Measurements from ENCODE around the gene ATP8A1. TPM values are rescaled to one million over a fixed set of nuclear protein-coding genes. Genes with fewer than 3 reads are reported as not detected.
"Not testable (repeated sequence)": the region's sequence is repeated elsewhere in the genome, so short reads cannot be mapped to it uniquely, and the experiment has no call there.

Gene ATP8A1
- total RNA-seq, result 10 to 100 TPM; 21.3 to 34.7 (median 25.9) TPM

DNA sequence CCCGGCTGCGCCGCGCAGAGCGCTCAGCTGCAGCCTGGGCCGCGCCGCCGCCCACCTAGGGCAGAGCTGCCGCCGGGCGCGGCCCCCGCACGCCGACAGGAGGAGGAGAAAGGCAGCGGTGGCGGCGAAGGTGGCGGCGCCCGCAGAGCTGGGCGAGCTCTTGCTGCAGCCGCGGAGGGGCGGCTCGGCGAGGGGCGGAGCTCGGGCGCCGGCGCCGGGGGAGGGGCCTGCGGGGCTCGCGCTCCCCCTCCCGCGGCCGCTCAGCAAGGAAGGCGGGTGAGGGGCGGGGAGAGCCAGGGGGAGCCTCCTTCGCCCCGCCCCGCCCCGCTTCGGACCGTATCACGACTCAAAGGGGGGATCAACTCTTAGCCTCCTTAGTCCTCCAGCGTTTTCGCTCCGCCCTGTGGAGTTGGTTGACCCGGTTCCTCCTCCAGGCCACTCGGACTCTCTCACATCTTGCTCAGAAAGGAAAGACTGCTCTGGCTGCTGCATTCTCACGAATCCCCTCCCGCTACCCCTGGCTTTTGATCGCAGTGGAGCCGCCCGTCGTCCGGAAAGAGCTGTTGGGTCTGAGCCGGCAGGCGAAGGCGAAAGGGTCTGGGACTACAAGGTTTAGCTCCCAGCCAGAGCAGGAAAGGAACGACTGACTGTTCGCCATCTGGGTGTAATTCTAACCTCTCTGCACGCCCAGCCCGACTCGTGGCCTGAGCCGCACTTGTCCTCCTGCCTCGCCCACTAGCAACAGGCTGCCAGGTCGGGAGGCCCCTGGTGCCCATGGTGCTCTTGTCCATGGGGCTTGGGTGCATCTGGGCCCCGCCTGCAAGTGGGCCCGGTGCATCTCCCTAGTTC is at the start of gene ATP8A1:
TSS of gene ATP8A1 (minus strand) at position 162 of the 849 bp plus-strand sequence. CDS start 232 bp downstream, outside the sequence.
- DNase-seq, result peak; percentile 89 to 91
- Histone ChIP-seq H3K27ac (peak within 1 kb of the TSS; percentile 85 to 87), H3K4me3 (peak within 1 kb of the TSS; percentile 53 to 93), H3K36me3 (no peaks in the 10 kb centered on the region), H3K27me3 (no peaks in the 10 kb centered on the region), H3K9me3 (no peaks in the 10 kb centered on the region), H3K4me1 (no peaks in the 10 kb centered on the region)
- TF ChIP-seq POLR2A (IDR thresholded peaks at IDR 0.05), result peak; percentile 51 to 53
- TF ChIP-seq, protein P1, sequence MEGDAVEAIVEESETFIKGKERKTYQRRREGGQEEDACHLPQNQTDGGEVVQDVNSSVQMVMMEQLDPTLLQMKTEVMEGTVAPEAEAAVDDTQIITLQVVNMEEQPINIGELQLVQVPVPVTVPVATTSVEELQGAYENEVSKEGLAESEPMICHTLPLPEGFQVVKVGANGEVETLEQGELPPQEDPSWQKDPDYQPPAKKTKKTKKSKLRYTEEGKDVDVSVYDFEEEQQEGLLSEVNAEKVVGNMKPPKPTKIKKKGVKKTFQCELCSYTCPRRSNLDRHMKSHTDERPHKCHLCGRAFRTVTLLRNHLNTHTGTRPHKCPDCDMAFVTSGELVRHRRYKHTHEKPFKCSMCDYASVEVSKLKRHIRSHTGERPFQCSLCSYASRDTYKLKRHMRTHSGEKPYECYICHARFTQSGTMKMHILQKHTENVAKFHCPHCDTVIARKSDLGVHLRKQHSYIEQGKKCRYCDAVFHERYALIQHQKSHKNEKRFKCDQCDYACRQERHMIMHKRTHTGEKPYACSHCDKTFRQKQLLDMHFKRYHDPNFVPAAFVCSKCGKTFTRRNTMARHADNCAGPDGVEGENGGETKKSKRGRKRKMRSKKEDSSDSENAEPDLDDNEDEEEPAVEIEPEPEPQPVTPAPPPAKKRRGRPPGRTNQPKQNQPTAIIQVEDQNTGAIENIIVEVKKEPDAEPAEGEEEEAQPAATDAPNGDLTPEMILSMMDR (IDR thresholded peaks at IDR 0.05), result peak in 1 of 4 experiments; percentile 7
- intact Hi-C loops (cut with DNase I; ENCODE audit: low total_unique reads), result no loop called here

DNA sequence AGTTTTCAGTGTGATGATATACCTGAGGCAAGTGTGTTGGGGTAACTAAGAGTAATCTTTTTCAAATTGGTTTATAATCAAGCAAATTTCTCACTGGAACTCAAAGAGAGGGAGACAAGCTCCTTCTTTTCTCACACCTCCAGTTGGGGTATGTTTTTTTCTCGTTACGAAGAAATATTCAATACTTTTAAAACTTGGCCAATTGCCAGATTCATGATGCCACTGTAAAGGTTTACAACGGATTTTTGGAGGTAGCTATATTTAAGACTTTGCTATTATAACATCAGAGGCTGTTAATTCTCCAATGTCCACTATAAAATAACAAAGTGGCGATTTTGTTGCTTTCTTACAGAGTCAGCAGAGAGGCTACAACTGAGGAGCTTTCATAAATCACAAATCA is 49.2 kb upstream of the ATP8A1 start:
- no peak overlapping the region for H3K4me3 ChIP-seq
- no peaks in the 10 kb centered on the region for H3K27me3 ChIP-seq
- H3K4me1 ChIP-seq, result no peaks in the 10 kb centered on the region
- no peaks in the 10 kb centered on the region for H3K36me3 ChIP-seq
- no peak overlapping the region for H3K27ac ChIP-seq
- DNase-seq, result no peak
- intact Hi-C loops (cut with DNase I; ENCODE audit: low total_unique reads), result no loop called here
- no peaks in the 10 kb centered on the region for H3K9me3 ChIP-seq
- no peak for TF ChIP-seq POLR2A (IDR thresholded peaks at IDR 0.05)
- TF ChIP-seq, protein P1 (IDR thresholded peaks at IDR 0.05), result no peak

DNA sequence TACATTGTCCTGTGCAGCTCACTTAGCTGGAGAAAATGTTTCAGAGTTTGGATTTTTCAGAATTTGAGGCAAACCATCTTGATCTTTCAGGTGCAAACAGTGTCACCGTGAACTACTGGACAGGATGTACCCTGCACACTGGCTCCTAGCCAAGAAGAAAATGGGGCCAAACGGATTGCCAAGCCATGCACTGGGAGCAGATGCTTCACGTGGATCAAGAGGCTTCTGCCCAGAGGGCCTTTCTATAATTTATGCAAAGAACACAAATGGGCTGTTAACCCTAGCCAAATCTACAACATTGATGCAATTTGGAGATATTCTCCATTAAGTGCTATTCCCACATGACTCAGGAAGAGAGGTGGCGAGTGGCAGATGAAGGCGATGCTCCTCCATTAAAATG is 46.9 kb upstream of the ATP8A1 start:
- no peak for TF ChIP-seq POLR2A (IDR thresholded peaks at IDR 0.05)
- TF ChIP-seq, protein P1 (IDR thresholded peaks at IDR 0.05), result no peak
- intact Hi-C loops (cut with DNase I; ENCODE audit: low total_unique reads), result no loop called here
- no peaks in the 10 kb centered on the region for H3K4me1 ChIP-seq
- H3K27me3 ChIP-seq, result no peaks in the 10 kb centered on the region
- H3K36me3 ChIP-seq, result no peaks in the 10 kb centered on the region
- H3K4me3 ChIP-seq, result no peak overlapping the region
- H3K27ac ChIP-seq, result no peak overlapping the region
- DNase-seq, result no peak
- H3K9me3 ChIP-seq, result no peaks in the 10 kb centered on the region

DNA sequence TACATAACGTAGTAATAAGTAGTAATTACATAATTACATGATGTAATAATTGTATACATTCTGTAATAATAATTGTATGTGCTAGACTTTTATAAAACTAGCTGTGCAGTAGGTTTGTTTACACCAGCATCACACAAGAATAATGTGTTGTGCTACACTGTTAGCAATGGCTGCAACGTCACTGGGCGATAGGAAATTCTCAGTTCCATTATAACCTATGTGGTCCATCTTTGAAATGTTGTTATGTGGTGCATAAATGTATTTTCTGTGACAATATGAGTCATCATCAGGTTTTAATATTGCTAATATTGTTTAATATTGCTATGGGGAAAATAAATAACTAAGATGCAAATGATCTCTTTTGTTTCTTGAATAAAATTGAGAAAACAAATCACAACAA is 46.0 kb upstream of the ATP8A1 start:
- H3K36me3 ChIP-seq, result no peaks in the 10 kb centered on the region
- intact Hi-C loops (cut with DNase I; ENCODE audit: low total_unique reads), result no loop called here
- no peak overlapping the region for H3K27ac ChIP-seq
- no peak for TF ChIP-seq POLR2A (IDR thresholded peaks at IDR 0.05)
- TF ChIP-seq, protein P1 (IDR thresholded peaks at IDR 0.05), result no peak
- H3K4me1 ChIP-seq, result no peaks in the 10 kb centered on the region
- no peaks in the 10 kb centered on the region for H3K27me3 ChIP-seq
- H3K4me3 ChIP-seq, result no peak overlapping the region
- no peak for DNase-seq
- no peaks in the 10 kb centered on the region for H3K9me3 ChIP-seq

DNA sequence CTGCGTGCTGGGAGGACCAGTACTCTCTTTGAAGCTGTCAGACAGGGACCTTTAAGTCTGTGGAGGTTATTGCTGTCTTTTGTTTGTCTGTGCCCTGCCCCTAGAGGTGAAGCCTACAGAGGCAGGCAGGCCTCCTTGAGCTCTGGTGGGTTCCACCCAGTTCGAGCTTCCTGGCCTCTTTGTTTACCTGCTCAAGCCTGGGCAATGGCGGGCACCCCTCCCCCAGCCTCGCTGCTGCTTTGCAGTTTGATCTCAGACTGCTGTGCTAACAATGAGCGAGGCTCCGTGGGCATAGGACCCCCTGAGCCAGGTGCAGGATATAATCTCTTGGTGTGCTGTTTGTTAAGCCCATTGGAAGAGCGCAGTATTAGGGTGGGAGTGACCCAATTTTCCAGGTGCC is 44.9 kb upstream of the ATP8A1 start:
- H3K4me1 ChIP-seq; H3K27ac ChIP-seq; DNase-seq; H3K4me3 ChIP-seq; H3K36me3 ChIP-seq; H3K9me3 ChIP-seq; H3K27me3 ChIP-seq; intact Hi-C loops (cut with DNase I; ENCODE audit: low total_unique reads): not testable (repeated sequence)
